H54 (cell line): ENCODE data around the gene GIT1.

Experiments
- DNase-seq: peaks from one replicate; pipeline ENCODE4 v3.0.0; 2011; ENCODE audit warnings: low spot score, mixed read lengths; ENCODE audit not compliant: insufficient read length
- FAIRE-seq: peaks from 3 replicates; lab custom pipeline; 2011; peaks lifted over from hg19 to GRCh38; lab: Jason Lieb, UNC
- POLR2A ChIP-seq: IDR thresholded peaks from 2 replicates; pipeline ENCODE4 v1.6.1; 2011; ENCODE audit warnings: low read depth, mild to moderate bottlenecking, low read length

Gene GIT1

DNA sequence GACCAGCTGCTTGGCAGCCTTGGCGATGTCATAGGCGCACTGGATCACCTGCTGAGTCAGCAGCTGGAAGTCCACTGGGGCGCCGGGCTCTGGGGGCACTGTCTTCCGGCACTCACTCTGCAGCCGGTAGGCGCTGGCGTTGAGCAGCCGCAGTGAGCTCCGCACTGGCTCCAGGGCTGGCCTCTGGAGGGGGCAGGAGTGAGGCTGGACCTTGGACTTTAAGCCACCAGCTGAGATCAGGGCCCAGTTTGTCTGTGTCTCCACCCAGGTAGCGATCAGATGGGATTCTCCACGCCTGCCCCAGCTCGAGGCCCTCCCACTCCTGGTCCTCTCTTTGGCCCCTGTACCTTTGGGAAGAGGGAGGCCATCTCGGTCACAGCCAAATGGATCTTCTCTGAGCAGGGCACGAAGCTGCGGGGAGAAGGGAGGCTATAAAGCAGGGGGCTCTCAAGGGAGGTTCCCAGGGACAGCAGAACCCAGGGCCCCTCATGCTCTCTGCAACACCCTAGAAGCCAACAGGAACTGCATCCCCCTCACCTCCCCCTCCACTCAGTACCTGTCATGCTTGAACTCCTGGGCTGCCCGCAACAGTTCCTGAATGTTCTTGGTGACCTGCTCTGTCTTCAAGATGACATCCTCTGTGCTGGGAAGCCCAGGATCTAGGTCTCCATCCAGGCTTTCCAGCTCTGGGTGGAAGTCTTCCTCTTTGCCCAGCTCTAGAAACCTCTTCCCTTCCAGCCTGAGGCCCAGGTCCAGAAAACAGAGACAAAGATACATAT is 14.5 kb downstream of the GIT1 start:
- FAIRE-seq (no peak), DNase-seq (no peak)
- TF ChIP-seq POLR2A = no peak

DNA sequence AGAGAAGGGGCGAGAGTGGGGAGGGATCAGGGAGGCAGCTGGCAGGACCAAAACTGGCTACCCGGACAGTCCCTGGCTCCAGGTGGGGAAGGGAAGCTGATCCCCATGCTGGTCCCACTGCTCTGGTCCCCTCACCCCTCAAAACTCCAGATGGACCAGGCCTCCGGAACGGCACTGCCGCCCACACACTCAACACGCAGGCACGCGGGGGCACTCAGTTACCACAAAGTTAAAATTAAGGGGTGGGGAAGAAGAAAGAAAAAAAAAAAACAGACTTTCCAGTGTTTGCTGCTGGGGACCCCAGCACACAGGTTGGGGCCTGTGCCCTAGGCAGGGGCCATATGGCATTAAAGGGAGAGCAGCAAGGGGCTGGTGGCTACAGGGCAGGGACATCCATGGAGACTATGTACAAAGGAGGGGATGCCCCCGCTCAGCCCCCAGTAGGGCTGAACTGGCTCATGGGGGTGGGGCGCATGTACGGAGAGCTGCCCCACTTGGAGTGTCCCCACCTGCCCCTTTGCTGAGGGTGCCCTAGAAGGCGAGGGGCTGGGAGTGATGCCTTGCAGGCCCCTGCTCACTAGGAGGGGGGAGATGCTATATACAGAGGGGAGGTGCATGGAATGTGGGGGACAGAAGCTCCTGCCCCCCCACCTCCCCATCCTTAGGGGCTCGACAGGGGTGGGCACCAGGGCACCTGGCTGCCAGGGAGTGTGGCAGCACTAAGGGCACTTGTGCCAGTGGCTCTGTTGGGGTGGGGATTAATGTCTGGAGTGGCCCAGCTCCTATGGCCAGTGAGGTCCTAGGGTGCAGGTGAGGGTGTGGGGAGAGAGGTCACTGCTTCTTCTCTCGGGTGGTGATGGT is 15.3 kb downstream of the GIT1 start:
- DNase-seq (no peak), FAIRE-seq (no peak)

DNA sequence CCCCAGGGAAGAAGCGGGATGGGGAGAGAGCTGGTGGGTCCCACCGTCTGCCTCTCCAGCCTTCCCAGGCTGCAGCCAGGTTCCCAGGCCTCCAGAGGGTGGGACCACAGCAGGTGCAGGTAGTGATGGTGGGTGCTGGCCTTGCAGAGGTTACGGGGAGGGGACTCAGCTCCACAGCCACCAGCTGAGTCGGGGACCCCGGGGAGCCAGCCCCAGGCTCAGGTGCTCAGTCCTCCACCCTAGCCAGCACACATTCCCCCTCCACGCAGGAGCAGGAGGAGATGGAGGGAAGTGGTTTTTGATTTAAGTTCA is 15.9 kb downstream of the GIT1 start:
- TF ChIP-seq POLR2A = no peak
- FAIRE-seq (no peak), DNase-seq (no peak)

More for the DNA sequence above, 15.3 kb downstream of the GIT1 start:
- TF ChIP-seq POLR2A = no peak

DNA sequence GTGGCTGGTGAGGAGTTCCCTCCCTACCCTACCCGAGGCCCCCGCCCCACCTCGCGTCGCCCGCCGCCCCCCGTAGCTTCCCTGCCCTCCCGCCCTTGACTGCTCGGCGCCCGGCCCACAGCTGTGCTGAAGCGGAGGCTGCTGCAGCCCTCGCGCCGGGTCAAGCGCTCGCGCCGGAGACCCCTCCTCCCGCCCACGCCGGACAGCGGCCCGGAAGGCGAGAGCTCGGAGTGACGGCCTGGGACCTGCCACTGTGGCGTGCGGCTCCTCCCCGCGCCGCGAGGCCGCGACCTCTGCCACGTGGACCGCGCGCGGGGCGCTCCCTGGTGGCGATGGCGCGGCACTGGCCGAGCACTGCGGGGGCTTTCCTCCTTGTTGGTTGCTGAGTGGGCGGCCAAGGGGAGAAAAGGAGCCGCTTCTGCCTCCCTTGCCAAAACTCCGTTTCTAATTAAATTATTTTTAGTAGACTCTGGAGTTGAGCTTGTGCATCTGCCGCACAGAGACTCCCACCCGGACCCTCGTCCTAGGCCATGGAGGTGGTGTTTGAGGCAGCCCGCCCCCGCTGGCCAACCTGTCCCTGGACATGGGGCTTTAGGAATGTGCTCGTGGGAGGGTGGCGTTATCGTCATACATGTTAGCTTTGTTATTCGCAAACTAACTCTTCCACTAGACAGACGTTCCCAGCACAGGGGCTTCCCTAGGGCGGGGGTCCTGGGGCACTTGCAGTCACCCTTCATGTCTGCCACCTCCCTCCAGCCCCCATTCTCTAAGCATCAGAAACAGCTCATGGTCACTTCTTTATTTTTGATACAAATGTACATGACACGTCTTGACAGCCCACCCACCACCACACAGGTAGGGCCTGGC is 16.5 kb downstream of the GIT1 start:
- no peak for TF ChIP-seq POLR2A
- DNase-seq (no peak), FAIRE-seq (no peak)

DNA sequence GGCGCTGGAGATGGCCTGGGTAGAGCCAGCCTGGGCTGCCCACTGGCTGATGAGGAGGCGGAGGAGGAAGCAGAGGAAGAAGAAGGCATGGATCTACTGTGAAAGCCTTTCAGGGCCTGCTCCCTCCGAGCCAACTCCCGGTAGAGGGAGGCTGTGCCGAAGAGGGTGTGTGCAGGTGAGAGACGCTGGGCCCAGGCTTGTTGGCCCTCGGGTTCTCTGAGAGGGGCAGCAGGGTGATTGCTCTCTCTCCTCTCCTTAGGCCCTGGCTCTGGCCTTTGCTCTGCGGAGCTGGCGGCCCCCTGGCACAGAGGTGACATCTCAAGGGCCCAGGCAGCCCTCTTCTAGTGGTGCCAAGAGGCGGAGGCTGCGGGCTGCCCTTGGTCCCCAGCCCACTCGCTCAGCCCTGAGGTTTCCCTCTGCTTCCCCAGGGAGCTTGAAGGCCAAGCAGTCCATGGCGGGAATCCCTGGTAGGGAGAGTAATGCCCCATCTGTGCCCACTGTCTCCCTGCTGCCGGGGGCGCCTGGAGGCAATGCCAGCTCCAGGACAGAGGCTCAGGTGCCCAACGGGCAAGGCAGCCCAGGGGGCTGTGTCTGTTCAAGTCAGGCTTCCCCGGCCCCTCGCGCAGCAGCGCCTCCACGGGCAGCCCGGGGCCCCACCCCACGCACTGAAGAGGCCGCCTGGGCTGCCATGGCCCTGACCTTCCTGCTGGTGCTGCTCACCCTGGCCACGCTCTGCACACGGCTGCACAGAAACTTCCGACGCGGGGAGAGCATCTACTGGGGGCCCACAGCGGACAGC is 17.4 kb downstream of the GIT1 start:
- no peak for FAIRE-seq
- TF ChIP-seq POLR2A = no peak

DNA sequence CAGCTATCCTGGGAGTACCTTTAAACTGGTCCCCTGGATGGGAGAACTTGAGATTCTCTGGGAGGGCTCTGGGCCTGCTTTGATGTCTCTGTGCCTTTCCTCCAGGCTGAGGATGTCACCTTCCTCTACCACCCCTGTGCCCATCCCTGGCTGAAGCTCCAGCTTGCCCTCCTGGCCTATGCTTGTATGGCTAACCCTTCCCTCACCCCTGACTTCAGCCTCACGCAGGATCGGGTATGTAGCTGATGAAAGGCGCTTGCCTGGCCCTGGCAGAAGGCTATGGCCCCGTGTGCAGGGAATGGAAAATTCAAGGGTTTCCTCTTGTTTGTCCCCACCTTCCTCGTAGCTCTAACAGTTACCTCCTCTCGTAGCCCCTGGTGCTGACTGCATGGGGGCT is 18.0 kb downstream of the GIT1 start:
- TF ChIP-seq POLR2A = no peak
- FAIRE-seq = no peak
- DNase-seq = no peak

More for the DNA sequence above, 17.4 kb downstream of the GIT1 start:
- DNase-seq = no peak

DNA sequence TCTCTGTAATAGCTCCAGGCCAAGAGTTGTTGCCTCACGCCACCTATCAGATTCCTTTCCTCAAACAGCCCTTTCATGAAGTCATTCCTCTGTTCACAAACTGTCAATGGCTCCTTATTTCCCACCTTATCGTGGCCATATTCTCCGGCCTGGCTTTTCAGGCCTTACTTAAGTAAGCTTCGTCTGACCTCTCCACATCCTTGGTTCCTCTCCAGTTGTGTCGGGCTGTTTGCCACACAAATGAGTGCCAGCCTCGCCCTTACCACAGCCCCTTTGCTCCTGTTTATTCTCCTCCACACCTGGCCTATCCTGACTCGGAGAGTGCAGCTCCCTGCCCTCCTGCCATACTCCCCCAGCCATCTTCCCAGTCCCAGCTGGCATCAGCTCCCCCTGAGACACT is 18.9 kb downstream of the GIT1 start:
- no peak for FAIRE-seq
- no peak for DNase-seq
- no peak for TF ChIP-seq POLR2A

DNA sequence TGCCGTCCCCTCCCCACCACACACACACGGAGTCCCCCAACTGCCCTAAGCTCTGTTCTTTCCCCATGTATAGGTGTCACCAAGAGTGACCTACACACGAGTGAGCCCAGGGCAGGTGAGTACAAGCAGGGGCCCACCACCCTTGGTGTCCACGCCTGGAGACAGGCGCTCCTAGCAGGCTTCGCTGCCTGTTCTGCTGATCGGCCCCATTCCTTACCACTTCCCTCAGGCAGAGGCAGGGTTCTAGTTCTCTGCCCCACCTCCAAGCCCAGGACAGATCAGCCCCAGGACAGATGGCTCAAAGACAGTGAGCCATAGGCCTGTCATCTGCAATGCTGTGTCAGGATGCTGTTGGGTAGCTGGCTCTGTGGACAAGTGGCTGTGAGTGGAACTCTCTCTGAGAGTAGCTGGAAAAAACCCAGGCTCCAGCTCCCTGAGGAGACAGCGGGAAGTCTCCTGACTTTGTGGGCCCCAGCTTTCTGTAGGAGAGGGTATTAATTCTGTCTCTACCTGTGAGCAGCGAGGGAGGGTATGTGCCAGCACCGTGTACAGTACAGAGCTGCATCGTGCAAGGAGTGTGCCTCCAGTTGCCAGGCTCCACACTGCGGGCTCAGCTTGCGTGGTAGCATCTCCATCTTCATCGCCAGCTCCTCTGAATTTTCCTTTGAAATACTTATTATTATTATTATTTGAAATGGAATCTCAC is 20.1 kb downstream of the GIT1 start:
- FAIRE-seq (no peak), DNase-seq (no peak)
- no peak for TF ChIP-seq POLR2A

DNA sequence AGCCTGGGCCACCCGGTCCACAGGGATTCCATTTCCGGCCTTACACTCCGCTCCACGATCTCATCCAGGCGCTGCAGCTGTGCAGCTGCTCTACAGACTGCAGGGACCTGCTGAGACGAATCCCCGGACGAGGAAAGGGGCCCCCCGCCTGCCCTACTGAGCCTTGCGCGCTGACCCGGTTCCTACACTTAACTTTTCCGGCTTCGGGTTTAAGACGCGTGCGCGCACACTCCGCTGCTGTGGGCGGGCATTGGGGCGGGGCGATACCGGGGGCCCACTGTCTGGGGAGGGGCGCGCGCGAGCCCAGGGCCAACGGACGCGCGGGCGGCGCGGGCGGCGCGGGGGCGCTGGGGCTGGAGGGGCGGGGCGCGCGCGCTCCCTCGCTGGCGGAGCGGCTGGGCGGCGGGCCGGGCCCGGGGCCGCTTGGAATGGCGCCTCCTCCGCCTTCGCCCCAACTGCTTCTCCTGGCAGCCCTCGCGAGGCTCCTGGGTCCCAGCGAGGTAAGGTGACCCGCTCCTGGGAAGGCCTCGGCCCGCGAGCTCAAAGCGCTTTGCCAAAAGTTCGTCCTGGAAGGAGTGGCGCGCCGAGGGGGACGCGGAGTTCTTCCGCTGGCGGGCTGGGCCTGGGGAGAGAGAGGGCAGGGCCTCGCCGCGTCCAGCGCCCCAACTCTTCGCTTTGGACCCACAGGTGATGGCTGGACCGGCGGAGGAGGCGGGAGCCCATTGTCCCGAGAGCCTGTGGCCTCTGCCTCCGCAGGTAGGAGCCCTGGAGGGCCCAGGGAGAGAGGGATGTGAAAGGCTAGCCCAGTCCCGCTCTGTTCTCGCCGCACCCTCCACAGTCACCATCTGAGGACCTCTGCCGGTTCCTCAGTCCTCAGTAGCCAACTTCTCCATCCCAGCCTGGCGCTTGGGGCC is 20.9 kb downstream of the GIT1 start, which contains the start of gene TP53I13:
TSS of gene TP53I13 (plus strand) at position 371 of the 914 bp plus-strand sequence. CDS start at position 429, 58 bp downstream.
- FAIRE-seq = no peak
- TF ChIP-seq POLR2A = peak; percentile 27; the same call in 1 of the 2 replicates
- peak; percentile 66 for DNase-seq

DNA sequence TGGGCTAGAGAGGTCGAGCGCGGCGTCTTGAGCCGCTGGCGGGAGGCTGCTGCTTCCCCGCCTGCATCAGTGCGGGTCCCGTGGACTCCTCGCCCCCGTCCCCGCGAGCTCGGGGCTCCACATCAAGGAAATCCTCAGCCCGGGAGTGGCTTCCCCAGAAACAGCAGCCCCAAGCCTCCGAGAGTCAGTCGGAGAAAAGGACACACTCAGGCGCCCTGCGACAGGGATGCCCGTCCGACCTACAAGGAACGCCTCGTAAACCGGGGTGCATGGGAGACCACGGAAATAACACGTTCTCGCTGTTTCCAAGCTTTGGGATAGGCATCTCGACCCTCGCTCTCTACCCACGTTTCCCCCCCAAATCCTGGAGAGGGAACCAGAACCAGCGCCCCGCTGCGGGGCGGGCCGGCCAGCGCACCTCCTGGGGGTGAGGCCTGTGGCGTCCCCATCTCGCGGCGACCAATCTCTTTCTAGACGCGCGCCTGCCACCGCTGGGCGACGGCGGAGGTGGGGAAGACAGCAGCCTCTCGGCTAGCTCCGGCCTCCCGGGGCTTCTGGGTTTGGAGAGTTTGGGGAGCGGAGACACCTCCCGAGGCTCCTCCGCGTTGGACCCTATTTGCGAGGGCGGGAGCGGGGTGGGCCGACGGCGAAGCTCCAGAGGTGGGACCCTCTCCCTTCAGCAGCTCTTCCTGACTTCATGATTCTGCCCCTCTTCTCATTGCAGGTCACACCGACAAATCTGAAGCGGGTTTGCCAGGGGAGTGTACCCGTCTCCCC is 21.7 kb downstream of the GIT1 start:
- no peak; the same call in 1 of the 2 replicates for TF ChIP-seq POLR2A
- DNase-seq = peak; percentile 66
- FAIRE-seq = no peak

DNA sequence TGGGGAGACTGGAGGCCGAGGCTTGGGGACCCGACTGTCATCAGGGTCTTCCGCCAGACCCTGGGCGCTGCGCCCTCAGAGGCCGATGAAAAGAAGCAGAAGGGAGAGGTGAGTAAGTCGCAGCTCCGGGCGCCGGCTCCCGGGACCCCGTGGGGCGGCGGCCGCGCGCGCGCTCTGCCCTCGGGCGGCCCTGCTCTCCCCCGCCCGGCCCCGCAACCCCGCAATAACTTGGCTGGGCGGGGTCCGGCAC is 22.2 kb downstream of the GIT1 start:
- no peak for TF ChIP-seq POLR2A
- no peak for DNase-seq
- FAIRE-seq = no peak
